Kidney (tissue), 14 donors: Measurements from ENCODE around the gene ABL1. TPM values are rescaled to one million over a fixed set of nuclear protein-coding genes. Genes with fewer than 3 reads are reported as not detected.

ENCODE experiments used
- DNase-seq, 5 donors: peaks; one replicate each; pipeline ENCODE4 v3.0.0-alpha.2; 2013 to 2020
- FAIRE-seq: peaks from 2 replicates; lab custom pipeline; 2012; peaks lifted over from hg19 to GRCh38; lab: Jason Lieb, UNC
- H3K27ac ChIP-seq, 2 donors: one replicate each; pipeline ENCODE4 v1.7.0; 2013; ENCODE audit warnings: low read depth in 2 of 2, low read length in 2 of 2, inconsistent platforms in 1 of 2
- H3K27me3 ChIP-seq: one replicate; pipeline ENCODE4 v1.7.1; 2013; ENCODE audit warnings: low read length, inconsistent platforms; ENCODE audit not compliant: control insufficient read depth, insufficient read depth
- H3K36me3 ChIP-seq, 3 donors: one replicate each; pipeline versions ENCODE4 v1.7.0 to v1.7.1; 2013; ENCODE audit warnings: low read length in 3 of 3, control low read depth in 1 of 3, inconsistent platforms in 1 of 3; ENCODE audit not compliant: insufficient read depth in 3 of 3, control insufficient read depth in 2 of 3
- H3K4me1 ChIP-seq, 3 donors: one replicate each; pipeline versions ENCODE4 v1.7.0 to v1.7.1; 2013; ENCODE audit warnings: low read length in 3 of 3, inconsistent platforms in 1 of 3, low read depth in 1 of 3; ENCODE audit not compliant: control insufficient read depth in 2 of 3, insufficient read depth in 2 of 3
- H3K4me3 ChIP-seq, 3 donors: one replicate each; pipeline versions ENCODE4 v1.7.0 to v1.8.1; 2013; ENCODE audit warnings: low read length in 3 of 3, control low read depth in 1 of 3, inconsistent platforms in 1 of 3
- H3K9ac ChIP-seq, 3 donors: one replicate each; pipeline versions ENCODE4 v1.7.0 to v1.7.1; 2013; ENCODE audit warnings: low read length in 3 of 3, control low read depth in 1 of 3, inconsistent platforms in 1 of 3
- H3K9me3 ChIP-seq, 3 donors: one replicate each; pipeline versions ENCODE4 v1.7.0 to v1.7.1; 2013; ENCODE audit warnings: low read length in 3 of 3, control low read depth in 1 of 3, inconsistent platforms in 1 of 3; ENCODE audit not compliant: control insufficient read depth in 2 of 3, insufficient read depth in 1 of 3
- intact Hi-C: fragments of 100-400 bp; cut with DNase I; formaldehyde crosslinking; loops from one replicate; pipeline ENCODE4 v1.11.1; 2022
- polyA plus RNA-seq: library from polyadenylated mRNA; stranded (reverse); fragments of 350-450 nt; fragmentation: Illumina TruSeq; extraction: RNeasy Lipid Tissue Mini Kit (QIAGEN cat#74804); gene quantifications from one replicate; pipeline ENCODE4 v1.2.3, GENCODE V29; 2014; ENCODE audit warnings: low read depth, low replicate concordance; ENCODE audit not compliant: insufficient read depth
- total RNA-seq: library from RNA; stranded (reverse); fragmentation: NEBNext Ultra II Directional; extraction: Animal tissue kit (Norgen Biotek cat#: 25700); gene quantifications from one replicate; pipeline ENCODE4 v1.2.1, GENCODE V29; 2021
- TF ChIP-seq, protein P1 (sequence below): IDR thresholded peaks from 3 replicates; pipeline ENCODE4 v1.5.1; 2012; ENCODE audit warnings: mild to moderate bottlenecking, moderate library complexity, borderline replicate concordance; ENCODE audit not compliant: insufficient read depth; ENCODE audit errors: extremely low read depth
- donor health status: control.
- donor health status: control.
- donor health status: control.
- donor health status: control.
- donor health status: control.
- donor health status: DM: yes; HTN: yes; CAD: no.
- donor health status: Normal renal cell carcinoma (clear cell type).

The ABL1 gene
- total and polyA plus RNA-seq, 2 donors from 2014 or later = 15.0 to 63.6 TPM

DNA sequence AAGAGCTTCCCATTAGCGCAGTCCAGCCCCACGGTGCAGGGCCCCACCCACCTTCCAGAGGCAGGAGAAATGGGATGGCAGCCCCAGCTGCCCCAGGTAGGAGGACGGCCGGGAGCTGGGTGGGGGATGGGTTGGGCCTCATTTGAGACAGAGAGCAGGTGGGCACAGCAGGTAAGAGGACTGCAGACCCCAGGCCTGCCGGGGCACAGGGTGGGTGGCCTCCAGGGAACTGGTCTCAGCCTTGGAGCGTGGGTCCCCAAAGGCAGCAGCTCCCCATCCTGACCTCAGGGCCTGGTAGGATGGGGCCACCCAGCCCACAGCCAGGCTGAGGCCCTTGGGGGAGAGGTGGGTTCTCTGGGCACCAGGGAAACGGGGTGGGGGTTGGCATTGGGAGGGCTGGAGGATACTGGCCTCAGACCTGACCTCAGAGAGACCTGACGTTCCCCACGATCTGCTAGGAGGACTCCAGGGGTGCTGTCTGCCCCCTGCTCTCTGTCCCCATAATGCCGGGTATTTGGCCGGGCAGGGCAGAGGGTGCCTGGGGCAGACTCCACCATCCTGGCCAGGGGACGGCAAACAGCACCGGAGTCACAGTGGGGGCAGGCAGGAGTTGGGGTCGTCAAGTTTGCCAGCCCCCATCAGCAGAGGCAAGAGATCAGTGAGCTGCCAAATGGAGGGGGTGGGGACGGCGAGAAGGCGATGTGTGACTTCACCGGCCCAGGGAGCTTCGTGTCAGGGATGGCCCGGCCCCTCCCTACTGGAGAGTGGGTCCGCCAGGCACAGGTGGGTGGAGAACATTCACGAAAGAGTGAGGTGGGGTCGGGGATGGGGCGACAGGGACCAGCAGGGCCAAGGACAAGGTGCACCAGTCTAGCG, 68.4 kb downstream of the ABL1 start:
- intact Hi-C loops = no loop called here
- FAIRE-seq (no peak), DNase-seq (no peak)
- no peak overlapping the region for H3K9ac ChIP-seq
- no peak overlapping the region for H3K27ac ChIP-seq
- no peaks in the 10 kb centered on the region for H3K36me3 ChIP-seq
- no peaks in the 10 kb centered on the region for H3K4me1 ChIP-seq
- no peaks in the 10 kb centered on the region for H3K27me3 ChIP-seq
- H3K9me3 ChIP-seq = no peaks in the 10 kb centered on the region
- no peak overlapping the region for H3K4me3 ChIP-seq
- TF ChIP-seq, protein P1, sequence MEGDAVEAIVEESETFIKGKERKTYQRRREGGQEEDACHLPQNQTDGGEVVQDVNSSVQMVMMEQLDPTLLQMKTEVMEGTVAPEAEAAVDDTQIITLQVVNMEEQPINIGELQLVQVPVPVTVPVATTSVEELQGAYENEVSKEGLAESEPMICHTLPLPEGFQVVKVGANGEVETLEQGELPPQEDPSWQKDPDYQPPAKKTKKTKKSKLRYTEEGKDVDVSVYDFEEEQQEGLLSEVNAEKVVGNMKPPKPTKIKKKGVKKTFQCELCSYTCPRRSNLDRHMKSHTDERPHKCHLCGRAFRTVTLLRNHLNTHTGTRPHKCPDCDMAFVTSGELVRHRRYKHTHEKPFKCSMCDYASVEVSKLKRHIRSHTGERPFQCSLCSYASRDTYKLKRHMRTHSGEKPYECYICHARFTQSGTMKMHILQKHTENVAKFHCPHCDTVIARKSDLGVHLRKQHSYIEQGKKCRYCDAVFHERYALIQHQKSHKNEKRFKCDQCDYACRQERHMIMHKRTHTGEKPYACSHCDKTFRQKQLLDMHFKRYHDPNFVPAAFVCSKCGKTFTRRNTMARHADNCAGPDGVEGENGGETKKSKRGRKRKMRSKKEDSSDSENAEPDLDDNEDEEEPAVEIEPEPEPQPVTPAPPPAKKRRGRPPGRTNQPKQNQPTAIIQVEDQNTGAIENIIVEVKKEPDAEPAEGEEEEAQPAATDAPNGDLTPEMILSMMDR = no peak

GRCh38 chr9:130904070-130905044, 69.3 kb downstream of the ABL1 start:
- FAIRE-seq (no peak), DNase-seq (no peak)
- Histone ChIP-seq H3K9me3 (no peaks in the 10 kb centered on the region), H3K36me3 (no peaks in the 10 kb centered on the region), H3K4me3 (no peak overlapping the region), H3K27me3 (no peaks in the 10 kb centered on the region), H3K4me1 (no peaks in the 10 kb centered on the region), H3K9ac (no peak overlapping the region), H3K27ac (no peak overlapping the region)
- intact Hi-C loops = no loop called here
- TF ChIP-seq, protein P1 = no peak

GRCh38 chr9:130905125-130905901, 70.3 kb downstream of the ABL1 start:
- Histone ChIP-seq H3K36me3 (no peaks in the 10 kb centered on the region), H3K4me1 (no peaks in the 10 kb centered on the region), H3K9ac (no peak overlapping the region), H3K27me3 (no peaks in the 10 kb centered on the region), H3K4me3 (no peak overlapping the region), H3K9me3 (no peaks in the 10 kb centered on the region), H3K27ac (no peak overlapping the region)
- DNase-seq (no peak), FAIRE-seq (no peak)
- TF ChIP-seq, protein P1 = no peak
- intact Hi-C loops = no loop called here
